ENCODE data around the gene ACVR1B. TPM values are rescaled to one million over a fixed set of nuclear protein-coding genes. Genes with fewer than 3 reads are reported as not detected.

ACVR1B gene
- total and polyA plus RNA-seq, 2 donors (not counting 1 experiment from before 2014, with no cell fraction given) = 3.4 to 10.6 TPM

GRCh38 chr12:51947246-51947996 lies 4.1 kb upstream of the ACVR1B start:
- Mint-ChIP-seq H3K27ac (no peak overlapping the region), H3K4me3 (no peak overlapping the region), H3K27me3 (peaks cover 49% of the 10 kb centered on the region), H3K4me1 (peaks cover 9% of the 10 kb centered on the region), H3K9me3 (ENCODE audit: insufficient read depth) (peaks cover 5% of the 10 kb centered on the region)
- no peaks in the 10 kb centered on the region for H3K36me3 ChIP-seq (replicated peaks in 1 of 2; ENCODE audit: control extremely low read depth in 1 of 2, control insufficient read depth in 1 of 2, extremely low read depth in 1 of 2, insufficient read depth in 2 of 2, low read length in 1 of 2)
- TF ChIP-seq CTCF (IDR thresholded peaks at IDR 0.05) (no peak), EZH2 (IDR thresholded peaks at IDR 0.05; ENCODE audit: borderline replicate concordance, insufficient read depth, low read depth, low read length, poor library complexity, severe bottlenecking) (no peak)
- H3K4me2 ChIP-seq (replicated peaks; ENCODE audit: low read depth, low read length, poor library complexity, severe bottlenecking) = no peak overlapping the region
- intact Hi-C loops (cut with micrococcal nuclease) = no loop called here
- H3K27me3 ChIP-seq (replicated peaks in 1 of 4; ENCODE audit: control extremely low read depth in 1 of 4, control insufficient read depth in 3 of 4, insufficient read depth in 4 of 4, low read length in 3 of 4) = peaks cover 0 to 33% (median 10%) of the 10 kb centered on the region in 4 experiments
- CTCF ChIA-PET = no interaction called here
- H3K4me1 ChIP-seq (ENCODE audit: control insufficient read depth in 2 of 2, insufficient read depth in 2 of 2, low read length in 2 of 2) = peaks cover 9 to 12% of the 10 kb centered on the region in 2 donors
- no peak overlapping the region for H3K9ac ChIP-seq (ENCODE audit: low read length)
- ATAC-seq (ENCODE audit: low read depth) (no peak), DNase-seq (no peak)
- 94% methylated on average over 8 of the region's 8 CpGs for WGBS (ENCODE audit: insufficient coverage)
- no peak overlapping the region for H3K27ac ChIP-seq (ENCODE audit: low read length in 2 of 2)
- H3K4me3 ChIP-seq (ENCODE audit: control extremely low read depth in 1 of 5, extremely low read depth in 1 of 5, insufficient read depth in 1 of 5, low read depth in 2 of 5, low read length in 4 of 5) = no peak overlapping the region
- no peaks in the 10 kb centered on the region for H3K79me2 ChIP-seq (ENCODE audit: control insufficient read depth, insufficient read depth, low read length)
- POLR2A ChIA-PET = no interaction called here
- H3K9me3 ChIP-seq (ENCODE audit: control extremely low read depth in 1 of 3, control insufficient read depth in 2 of 3, insufficient read depth in 1 of 3, low read length in 2 of 3) = peaks cover 0 to 16% (median 11%) of the 10 kb centered on the region in 3 donors
- no peak overlapping the region for H2AFZ ChIP-seq (ENCODE audit: insufficient read depth, low read depth, low read length, poor library complexity, severe bottlenecking)
- H4K20me1 ChIP-seq (ENCODE audit: control insufficient read depth, insufficient read depth, low read length, poor library complexity, severe bottlenecking) = no peaks in the 10 kb centered on the region

GRCh38 chr12:51948066-51948465 lies 3.4 kb upstream of the ACVR1B start:
- Histone ChIP-seq H3K4me3 (ENCODE audit: control extremely low read depth in 1 of 5, extremely low read depth in 1 of 5, insufficient read depth in 1 of 5, low read depth in 2 of 5, low read length in 4 of 5) (no peak overlapping the region), H3K36me3 (replicated peaks in 1 of 2; ENCODE audit: control extremely low read depth in 1 of 2, control insufficient read depth in 1 of 2, extremely low read depth in 1 of 2, insufficient read depth in 2 of 2, low read length in 1 of 2) (no peaks in the 10 kb centered on the region), H3K4me2 (replicated peaks; ENCODE audit: low read depth, low read length, poor library complexity, severe bottlenecking) (no peak overlapping the region), H4K20me1 (ENCODE audit: control insufficient read depth, insufficient read depth, low read length, poor library complexity, severe bottlenecking) (no peaks in the 10 kb centered on the region), H3K27ac (ENCODE audit: low read length in 2 of 2) (no peak overlapping the region), H3K79me2 (ENCODE audit: control insufficient read depth, insufficient read depth, low read length) (no peaks in the 10 kb centered on the region), H3K27me3 (replicated peaks in 1 of 4; ENCODE audit: control extremely low read depth in 1 of 4, control insufficient read depth in 3 of 4, insufficient read depth in 4 of 4, low read length in 3 of 4) (peaks cover 0 to 33% (median 8%) of the 10 kb centered on the region in 4 experiments), H2AFZ (ENCODE audit: insufficient read depth, low read depth, low read length, poor library complexity, severe bottlenecking) (no peak overlapping the region), H3K9me3 (ENCODE audit: control extremely low read depth in 1 of 3, control insufficient read depth in 2 of 3, insufficient read depth in 1 of 3, low read length in 2 of 3) (peaks cover 0 to 16% (median 11%) of the 10 kb centered on the region in 3 donors), H3K9ac (ENCODE audit: low read length) (no peak overlapping the region), H3K4me1 (ENCODE audit: control insufficient read depth in 2 of 2, insufficient read depth in 2 of 2, low read length in 2 of 2) (peaks cover 9 to 16% of the 10 kb centered on the region in 2 donors)
- ChIA-PET CTCF (no interaction called here), POLR2A (no interaction called here)
- Mint-ChIP-seq H3K9me3 (ENCODE audit: insufficient read depth) (peaks cover 5% of the 10 kb centered on the region), H3K27me3 (peaks cover 43% of the 10 kb centered on the region), H3K27ac (no peak overlapping the region), H3K4me1 (peaks cover 15% of the 10 kb centered on the region), H3K4me3 (no peak overlapping the region)
- TF ChIP-seq EZH2 (IDR thresholded peaks at IDR 0.05; ENCODE audit: borderline replicate concordance, insufficient read depth, low read depth, low read length, poor library complexity, severe bottlenecking) (no peak), CTCF (IDR thresholded peaks at IDR 0.05) (no peak)
- DNase-seq (no peak), ATAC-seq (ENCODE audit: low read depth) (no peak)
- 94% methylated on average over 6 of the region's 6 CpGs for WGBS (ENCODE audit: insufficient coverage)
- intact Hi-C loops (cut with micrococcal nuclease) = no loop called here

All from B cell (primary cell).